K562 (cell line): ENCODE results near the gene TNFAIP6. TPM values are rescaled to one million over a fixed set of nuclear protein-coding genes. Genes with fewer than 3 reads are reported as not detected.

ENCODE experiments used
- CBX1 ChIP-seq: sonication (generic); IDR thresholded peaks from 2 replicates; pipeline ENCODE4 v1.6.1; 2016; ENCODE audit warnings: antibody characterized with exemption, low read depth, mild to moderate bottlenecking
- PHF20 ChIP-seq: fragments of 450-650 bp; IDR thresholded peaks from 2 replicates; pipeline ENCODE4 v1.6.1; 2018; ENCODE audit not compliant: partially characterized antibody
- ZKSCAN8 ChIP-seq: fragments of 200-800 bp; sonication (Bioruptor generic); IDR thresholded peaks from 2 replicates; pipeline ENCODE4 v1.6.1; 2016; ENCODE audit warnings: missing genetic modification characterization, missing compliant biosample characterization
- polyA plus RNA-seq, 8 experiments: library from polyadenylated mRNA; depleted of rRNA in 4 of 8; stranded (reverse) in 5 of 8; unstranded in 3 of 8; fragments of >200 nt; fragmentation: Nextera tagmentation in 2 of 8; fragmentation: Illumina TruSeq in 1 of 8; extraction: Ambion mirVana in 2 of 8; extraction: Trizol in 1 of 8; gene quantifications; 2 replicates each; pipeline versions ENCODE4 v1.2.1 to v1.2.3, GENCODE V29; 2011 to 2014; ENCODE audit warnings: inconsistent platforms in 1 of 8, missing spikeins in 1 of 8
- total RNA-seq, 7 experiments: library from RNA; depleted of rRNA in 6 of 7; stranded (reverse); fragments of >200 nt in 6 of 7; fragmentation: Illumina TruSeq in 2 of 7; extraction: Trizol in 2 of 7; gene quantifications; 2 replicates each; pipeline versions ENCODE4 v1.2.1 to v1.2.3, GENCODE V29; 2011 to 2021; ENCODE audit warnings: low replicate concordance in 1 of 7
- TF ChIP-seq, protein P1 (sequence below): fragments of 250-450 bp; sonication (Bioruptor Pico); IDR thresholded peaks from 2 replicates; pipeline ENCODE4 v1.8.0; 2022; ENCODE audit warnings: inconsistent platforms
- TF ChIP-seq, protein P2 (sequence below): sonication (generic); formaldehyde crosslinking; IDR thresholded peaks from 2 replicates; pipeline ENCODE4 v1.8.1; 2023; ENCODE audit warnings: mild to moderate bottlenecking, missing genetic modification reagents
- TF ChIP-seq, protein P3 (sequence below): fragments of 450-650 bp; IDR thresholded peaks from 2 replicates; pipeline ENCODE4 v1.6.1; 2016; ENCODE audit warnings: mild to moderate bottlenecking
- TF ChIP-seq, protein P4 (sequence below): sonication (generic); formaldehyde crosslinking; IDR thresholded peaks from 2 replicates; pipeline ENCODE4 v1.8.0; 2023; ENCODE audit warnings: mild to moderate bottlenecking, missing genetic modification reagents
- TF ChIP-seq, protein P5 (sequence below): fragments of 450-650 bp; IDR thresholded peaks from 2 replicates; pipeline ENCODE4 v1.6.1; 2016; ENCODE audit warnings: borderline replicate concordance
- TF ChIP-seq, protein P6 (sequence below): fragments of 450-650 bp; IDR thresholded peaks from 2 replicates; pipeline ENCODE4 v1.6.1; 2018; ENCODE audit warnings: mild to moderate bottlenecking, low read depth; ENCODE audit not compliant: partially characterized antibody

The TNFAIP6 gene
- total and polyA plus RNA-seq, 9 of the 15 experiments (the other 6 are each of a cell fraction or from before 2014, with no cell fraction given), result 0.07 to 0.28 (median 0.08) TPM; not detected in 6

DNA sequence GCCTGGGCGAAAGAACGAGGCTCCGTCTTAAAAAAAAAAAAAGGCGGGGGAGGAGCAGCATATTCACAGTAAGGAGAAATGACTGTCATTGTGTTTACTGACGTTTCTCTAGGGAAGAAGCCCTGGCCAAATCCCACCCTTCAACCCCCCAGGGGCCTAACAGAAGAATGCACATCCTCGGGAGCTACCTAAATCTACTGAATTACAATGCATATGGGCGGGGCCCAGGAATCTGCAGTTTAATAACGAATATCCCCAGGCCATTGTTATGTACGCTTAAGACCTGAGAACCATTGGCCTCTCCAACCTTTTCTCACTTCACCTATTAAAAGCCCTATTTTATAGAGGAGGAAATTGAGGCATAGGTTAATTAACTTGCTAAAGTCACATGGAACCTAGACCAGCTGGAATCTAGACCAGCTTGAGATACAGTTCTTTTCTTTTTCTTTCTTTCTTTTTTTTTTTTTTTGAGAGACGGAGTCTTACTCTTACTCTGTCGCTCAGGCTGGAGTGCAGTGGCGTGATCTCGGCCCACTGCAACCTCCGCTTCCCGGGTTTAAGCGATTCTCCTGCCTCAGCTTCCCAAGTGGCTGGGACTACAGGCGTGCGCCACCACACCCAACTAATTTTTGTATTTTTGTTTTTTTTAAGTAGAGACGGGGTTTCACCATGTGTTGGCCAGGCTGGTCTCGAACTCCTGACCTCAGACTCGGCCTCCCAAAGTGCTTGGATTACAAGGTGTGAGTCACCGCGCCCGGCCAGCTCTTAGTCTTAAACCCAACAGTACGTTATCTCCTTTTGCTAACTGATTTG is 51.6 kb downstream of the TNFAIP6 start (continued):
- TF ChIP-seq CBX1 (0 out of 2 replicates have a peak, but pooled peaks have one; percentile 90), PHF20 (peak; percentile 60), ZKSCAN8 (CRISPR knock-in tag) (0 out of 2 replicates have a peak, but pooled peaks have one; percentile 64)
- TF ChIP-seq, protein P1, sequence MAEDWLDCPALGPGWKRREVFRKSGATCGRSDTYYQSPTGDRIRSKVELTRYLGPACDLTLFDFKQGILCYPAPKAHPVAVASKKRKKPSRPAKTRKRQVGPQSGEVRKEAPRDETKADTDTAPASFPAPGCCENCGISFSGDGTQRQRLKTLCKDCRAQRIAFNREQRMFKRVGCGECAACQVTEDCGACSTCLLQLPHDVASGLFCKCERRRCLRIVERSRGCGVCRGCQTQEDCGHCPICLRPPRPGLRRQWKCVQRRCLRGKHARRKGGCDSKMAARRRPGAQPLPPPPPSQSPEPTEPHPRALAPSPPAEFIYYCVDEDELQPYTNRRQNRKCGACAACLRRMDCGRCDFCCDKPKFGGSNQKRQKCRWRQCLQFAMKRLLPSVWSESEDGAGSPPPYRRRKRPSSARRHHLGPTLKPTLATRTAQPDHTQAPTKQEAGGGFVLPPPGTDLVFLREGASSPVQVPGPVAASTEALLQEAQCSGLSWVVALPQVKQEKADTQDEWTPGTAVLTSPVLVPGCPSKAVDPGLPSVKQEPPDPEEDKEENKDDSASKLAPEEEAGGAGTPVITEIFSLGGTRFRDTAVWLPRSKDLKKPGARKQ (CRISPR knock-in tag), result peak; percentile 77; the same call in 1 of the 2 replicates
- TF ChIP-seq, protein P2, sequence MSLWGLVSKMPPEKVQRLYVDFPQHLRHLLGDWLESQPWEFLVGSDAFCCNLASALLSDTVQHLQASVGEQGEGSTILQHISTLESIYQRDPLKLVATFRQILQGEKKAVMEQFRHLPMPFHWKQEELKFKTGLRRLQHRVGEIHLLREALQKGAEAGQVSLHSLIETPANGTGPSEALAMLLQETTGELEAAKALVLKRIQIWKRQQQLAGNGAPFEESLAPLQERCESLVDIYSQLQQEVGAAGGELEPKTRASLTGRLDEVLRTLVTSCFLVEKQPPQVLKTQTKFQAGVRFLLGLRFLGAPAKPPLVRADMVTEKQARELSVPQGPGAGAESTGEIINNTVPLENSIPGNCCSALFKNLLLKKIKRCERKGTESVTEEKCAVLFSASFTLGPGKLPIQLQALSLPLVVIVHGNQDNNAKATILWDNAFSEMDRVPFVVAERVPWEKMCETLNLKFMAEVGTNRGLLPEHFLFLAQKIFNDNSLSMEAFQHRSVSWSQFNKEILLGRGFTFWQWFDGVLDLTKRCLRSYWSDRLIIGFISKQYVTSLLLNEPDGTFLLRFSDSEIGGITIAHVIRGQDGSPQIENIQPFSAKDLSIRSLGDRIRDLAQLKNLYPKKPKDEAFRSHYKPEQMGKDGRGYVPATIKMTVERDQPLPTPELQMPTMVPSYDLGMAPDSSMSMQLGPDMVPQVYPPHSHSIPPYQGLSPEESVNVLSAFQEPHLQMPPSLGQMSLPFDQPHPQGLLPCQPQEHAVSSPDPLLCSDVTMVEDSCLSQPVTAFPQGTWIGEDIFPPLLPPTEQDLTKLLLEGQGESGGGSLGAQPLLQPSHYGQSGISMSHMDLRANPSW (CRISPR knock-in tag), result 0 out of 2 replicates have a peak, but pooled peaks have one; percentile 9
- TF ChIP-seq, protein P3, sequence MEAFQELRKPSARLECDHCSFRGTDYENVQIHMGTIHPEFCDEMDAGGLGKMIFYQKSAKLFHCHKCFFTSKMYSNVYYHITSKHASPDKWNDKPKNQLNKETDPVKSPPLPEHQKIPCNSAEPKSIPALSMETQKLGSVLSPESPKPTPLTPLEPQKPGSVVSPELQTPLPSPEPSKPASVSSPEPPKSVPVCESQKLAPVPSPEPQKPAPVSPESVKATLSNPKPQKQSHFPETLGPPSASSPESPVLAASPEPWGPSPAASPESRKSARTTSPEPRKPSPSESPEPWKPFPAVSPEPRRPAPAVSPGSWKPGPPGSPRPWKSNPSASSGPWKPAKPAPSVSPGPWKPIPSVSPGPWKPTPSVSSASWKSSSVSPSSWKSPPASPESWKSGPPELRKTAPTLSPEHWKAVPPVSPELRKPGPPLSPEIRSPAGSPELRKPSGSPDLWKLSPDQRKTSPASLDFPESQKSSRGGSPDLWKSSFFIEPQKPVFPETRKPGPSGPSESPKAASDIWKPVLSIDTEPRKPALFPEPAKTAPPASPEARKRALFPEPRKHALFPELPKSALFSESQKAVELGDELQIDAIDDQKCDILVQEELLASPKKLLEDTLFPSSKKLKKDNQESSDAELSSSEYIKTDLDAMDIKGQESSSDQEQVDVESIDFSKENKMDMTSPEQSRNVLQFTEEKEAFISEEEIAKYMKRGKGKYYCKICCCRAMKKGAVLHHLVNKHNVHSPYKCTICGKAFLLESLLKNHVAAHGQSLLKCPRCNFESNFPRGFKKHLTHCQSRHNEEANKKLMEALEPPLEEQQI, result peak; percentile 41; the same call in 1 of the 2 replicates
- TF ChIP-seq, protein P4, sequence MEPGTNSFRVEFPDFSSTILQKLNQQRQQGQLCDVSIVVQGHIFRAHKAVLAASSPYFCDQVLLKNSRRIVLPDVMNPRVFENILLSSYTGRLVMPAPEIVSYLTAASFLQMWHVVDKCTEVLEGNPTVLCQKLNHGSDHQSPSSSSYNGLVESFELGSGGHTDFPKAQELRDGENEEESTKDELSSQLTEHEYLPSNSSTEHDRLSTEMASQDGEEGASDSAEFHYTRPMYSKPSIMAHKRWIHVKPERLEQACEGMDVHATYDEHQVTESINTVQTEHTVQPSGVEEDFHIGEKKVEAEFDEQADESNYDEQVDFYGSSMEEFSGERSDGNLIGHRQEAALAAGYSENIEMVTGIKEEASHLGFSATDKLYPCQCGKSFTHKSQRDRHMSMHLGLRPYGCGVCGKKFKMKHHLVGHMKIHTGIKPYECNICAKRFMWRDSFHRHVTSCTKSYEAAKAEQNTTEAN, result no peak
- TF ChIP-seq, protein P5, sequence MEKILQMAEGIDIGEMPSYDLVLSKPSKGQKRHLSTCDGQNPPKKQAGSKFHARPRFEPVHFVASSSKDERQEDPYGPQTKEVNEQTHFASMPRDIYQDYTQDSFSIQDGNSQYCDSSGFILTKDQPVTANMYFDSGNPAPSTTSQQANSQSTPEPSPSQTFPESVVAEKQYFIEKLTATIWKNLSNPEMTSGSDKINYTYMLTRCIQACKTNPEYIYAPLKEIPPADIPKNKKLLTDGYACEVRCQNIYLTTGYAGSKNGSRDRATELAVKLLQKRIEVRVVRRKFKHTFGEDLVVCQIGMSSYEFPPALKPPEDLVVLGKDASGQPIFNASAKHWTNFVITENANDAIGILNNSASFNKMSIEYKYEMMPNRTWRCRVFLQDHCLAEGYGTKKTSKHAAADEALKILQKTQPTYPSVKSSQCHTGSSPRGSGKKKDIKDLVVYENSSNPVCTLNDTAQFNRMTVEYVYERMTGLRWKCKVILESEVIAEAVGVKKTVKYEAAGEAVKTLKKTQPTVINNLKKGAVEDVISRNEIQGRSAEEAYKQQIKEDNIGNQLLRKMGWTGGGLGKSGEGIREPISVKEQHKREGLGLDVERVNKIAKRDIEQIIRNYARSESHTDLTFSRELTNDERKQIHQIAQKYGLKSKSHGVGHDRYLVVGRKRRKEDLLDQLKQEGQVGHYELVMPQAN, result peak; percentile 67; the same call in 1 of the 2 replicates
- TF ChIP-seq, protein P6, sequence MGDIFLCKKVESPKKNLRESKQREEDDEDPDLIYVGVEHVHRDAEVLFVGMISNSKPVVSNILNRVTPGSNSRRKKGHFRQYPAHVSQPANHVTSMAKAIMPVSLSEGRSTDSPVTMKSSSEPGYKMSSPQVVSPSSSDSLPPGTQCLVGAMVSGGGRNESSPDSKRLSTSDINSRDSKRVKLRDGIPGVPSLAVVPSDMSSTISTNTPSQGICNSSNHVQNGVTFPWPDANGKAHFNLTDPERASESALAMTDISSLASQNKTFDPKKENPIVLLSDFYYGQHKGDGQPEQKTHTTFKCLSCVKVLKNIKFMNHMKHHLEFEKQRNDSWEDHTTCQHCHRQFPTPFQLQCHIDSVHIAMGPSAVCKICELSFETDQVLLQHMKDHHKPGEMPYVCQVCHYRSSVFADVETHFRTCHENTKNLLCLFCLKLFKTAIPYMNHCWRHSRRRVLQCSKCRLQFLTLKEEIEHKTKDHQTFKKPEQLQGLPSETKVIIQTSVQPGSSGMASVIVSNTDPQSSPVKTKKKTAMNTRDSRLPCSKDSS, result no peak
